HG03571 (cell line): ENCODE data around the gene EDARADD.
"Not testable (repeated sequence)": the region's sequence is repeated elsewhere in the genome, so short reads cannot be mapped to it uniquely, and the experiment has no call there.

Experiments
- ATAC-seq: cut with Tn5 transposase; IDR thresholded peaks from one replicate; pipeline ENCODE4 v1.9.1; 2021; ENCODE audit not compliant: unreplicated experiment

EDARADD gene

GRCh38 chr1:236393681-236394481 is at the start of gene EDARADD:
TSS of gene EDARADD (plus strand) at chr1:236394286. CDS start at chr1:236394445, 159 bp downstream.
- no peak for ATAC-seq

GRCh38 chr1:236345728-236346127 is 48.4 kb upstream of the EDARADD start:
- no peak for ATAC-seq

- ATAC-seq: no peak
Measured at GRCh38 chr1:236348071-236348470, 46.0 kb upstream of the EDARADD start.

- ATAC-seq: no peak
Measured at GRCh38 chr1:236350308-236350707, 43.8 kb upstream of the EDARADD start.

- no peak for ATAC-seq
Measured at GRCh38 chr1:236351875-236352573, 42.1 kb upstream of the EDARADD start.

GRCh38 chr1:236352747-236353146 is 41.3 kb upstream of the EDARADD start:
- not testable (repeated sequence) for ATAC-seq

GRCh38 chr1:236353813-236354212 is 40.3 kb upstream of the EDARADD start:
- no peak for ATAC-seq

- no peak for ATAC-seq
Measured at GRCh38 chr1:236354330-236355147, 39.5 kb upstream of the EDARADD start.

- no peak for ATAC-seq
Measured at GRCh38 chr1:236356141-236356540, 37.9 kb upstream of the EDARADD start.

- no peak for ATAC-seq
Measured at GRCh38 chr1:236361909-236362590, 32.0 kb upstream of the EDARADD start.

- no peak for ATAC-seq
Measured at GRCh38 chr1:236363237-236363636, 30.8 kb upstream of the EDARADD start.

- ATAC-seq: no peak
Measured at GRCh38 chr1:236365999-236366570, 28.0 kb upstream of the EDARADD start.

GRCh38 chr1:236366681-236367080 is 27.4 kb upstream of the EDARADD start:
- not testable (repeated sequence) for ATAC-seq

GRCh38 chr1:236370420-236370819 is 23.7 kb upstream of the EDARADD start:
- no peak for ATAC-seq

- ATAC-seq: no peak
Measured at GRCh38 chr1:236371083-236371482, 23.0 kb upstream of the EDARADD start.

GRCh38 chr1:236377832-236378535 is 16.1 kb upstream of the EDARADD start:
- ATAC-seq: no peak

- ATAC-seq: no peak
Measured at GRCh38 chr1:236381565-236382158, 12.4 kb upstream of the EDARADD start.

GRCh38 chr1:236388332-236388731 is 5.8 kb upstream of the EDARADD start:
- no peak for ATAC-seq

GRCh38 chr1:236389253-236389652 is 4.8 kb upstream of the EDARADD start:
- no peak for ATAC-seq
